ENCODE data around the gene ENKUR.

Gene ENKUR

DNA sequence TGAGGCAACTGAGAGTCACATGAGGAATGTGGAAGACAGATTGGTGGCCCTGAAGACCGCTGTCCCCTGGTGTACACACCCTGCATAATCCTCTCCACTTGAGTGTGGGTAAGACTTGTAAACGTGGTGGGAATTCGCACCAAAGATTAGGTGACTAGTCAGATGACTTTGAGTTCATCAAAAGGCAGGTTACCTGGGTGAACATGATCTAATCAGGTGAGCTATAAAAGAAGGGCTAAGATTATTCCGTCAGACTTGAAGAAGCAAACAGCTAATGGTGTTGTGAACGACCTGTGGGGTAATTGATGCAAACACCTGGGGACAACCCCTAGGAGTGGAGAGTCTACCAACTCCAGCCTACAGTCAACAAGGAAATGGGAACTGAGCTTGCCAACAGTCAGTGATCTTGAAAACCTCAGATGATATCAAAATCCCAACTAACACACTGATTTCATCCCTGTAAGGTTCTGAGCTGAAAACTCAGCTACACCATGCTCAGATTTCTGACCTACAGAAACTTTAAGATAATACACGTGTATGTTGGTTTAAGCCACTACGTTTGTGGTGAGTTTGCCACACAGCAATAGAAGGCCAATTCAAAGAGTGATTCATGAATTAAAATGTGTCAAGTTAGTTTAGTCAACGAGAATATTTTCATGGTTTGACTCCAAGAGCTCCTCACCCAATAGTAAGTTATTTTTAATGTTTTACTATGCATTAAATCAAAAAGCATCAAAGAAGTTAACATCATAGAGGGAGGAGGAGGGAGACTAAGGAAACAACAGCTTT is 80.3 kb downstream of the ENKUR start:
- no peaks in the 10 kb centered on the region for H3K9me3 Mint-ChIP-seq
- peaks cover 9% of the 10 kb centered on the region for H3K27me3 Mint-ChIP-seq (ENCODE audit: low read depth)
- H3K4me3 Mint-ChIP-seq, result no peak overlapping the region
- H3K36me3 Mint-ChIP-seq (ENCODE audit: low read depth), result no peaks in the 10 kb centered on the region
- H3K27ac Mint-ChIP-seq, result no peak overlapping the region
- no peak for DNase-seq (ENCODE audit: low spot score)
- peaks cover 3% of the 10 kb centered on the region for H3K4me1 Mint-ChIP-seq (ENCODE audit: low read depth)

All from T-helper 2 cell treated with Interferon-gamma antibody and Interleukin-4, amounts not matched to agents 5 μg/mL and 100 μg/mL, for 36 hours (primary cell).